Erythroblast (primary cell): ENCODE results near the gene FOXA1.

Experiments used
- GATA1 ChIP-seq: IDR thresholded peaks from 2 replicates; pipeline ENCODE4 v1.6.1; 2011; ENCODE audit warnings: low read depth, mild to moderate bottlenecking, control low read depth, low read length, moderate library complexity
- POLR2A ChIP-seq: IDR thresholded peaks from 2 replicates; pipeline ENCODE4 v1.6.1; 2011; ENCODE audit warnings: mild to moderate bottlenecking, low read length

GRCh38 chr14:37563189-37563588 is 31.9 kb downstream of the FOXA1 start:
- TF ChIP-seq POLR2A, result no peak
- no peak for TF ChIP-seq GATA1
